Hepatocyte (in vitro differentiated cells): ENCODE data around the gene ANKS1B. TPM values are rescaled to one million over a fixed set of nuclear protein-coding genes. Genes with fewer than 3 reads are reported as not detected.

ENCODE experiments used
- DNase-seq: peaks from one replicate; pipeline ENCODE4 v3.0.0-alpha.2; 2016; ENCODE audit warnings: low spot score
- H2AFZ ChIP-seq: fragments of 200-600 bp; sonication (generic); 2 replicates; pipeline ENCODE4 v1.6.0; 2016; ENCODE audit warnings: antibody characterized with exemption, mild to moderate bottlenecking
- H3K27ac ChIP-seq: fragments of 200-600 bp; sonication (generic); 2 replicates; pipeline ENCODE4 v1.5.1; 2016; ENCODE audit warnings: mild to moderate bottlenecking
- H3K27me3 ChIP-seq: fragments of 200-600 bp; sonication (generic); 2 replicates; pipeline ENCODE4 v1.6.1; 2016
- H3K36me3 ChIP-seq: fragments of 200-600 bp; sonication (generic); replicated peaks from 2 replicates; pipeline ENCODE4 v1.5.1; 2016; ENCODE audit warnings: low read depth; ENCODE audit not compliant: insufficient read depth
- H3K4me1 ChIP-seq: fragments of 200-600 bp; sonication (generic); 2 replicates; pipeline ENCODE4 v1.5.1; 2016; ENCODE audit warnings: mild to moderate bottlenecking, moderate library complexity; ENCODE audit not compliant: insufficient read depth
- H3K4me2 ChIP-seq: fragments of 200-600 bp; sonication (generic); 2 replicates; pipeline ENCODE4 v1.6.0; 2016
- H3K4me3 ChIP-seq: fragments of 200-600 bp; sonication (generic); 2 replicates; pipeline ENCODE4 v1.5.1; 2016; ENCODE audit warnings: mild to moderate bottlenecking
- H3K79me2 ChIP-seq: fragments of 200-600 bp; sonication (generic); 2 replicates; pipeline ENCODE4 v1.6.0; 2017; ENCODE audit warnings: mild to moderate bottlenecking
- H3K9me2 ChIP-seq: fragments of 200-600 bp; sonication (generic); replicated peaks from 2 replicates; pipeline ENCODE4 v1.6.0; 2017; ENCODE audit warnings: mild to moderate bottlenecking; ENCODE audit not compliant: insufficient read depth
- H3K9me3 ChIP-seq: fragments of 200-600 bp; sonication (generic); 2 replicates; pipeline ENCODE4 v1.5.1; 2016; ENCODE audit warnings: low read depth, mild to moderate bottlenecking
- H4K20me1 ChIP-seq: fragments of 200-600 bp; sonication (generic); 2 replicates; pipeline ENCODE4 v1.6.0; 2016; ENCODE audit warnings: mild to moderate bottlenecking; ENCODE audit not compliant: insufficient read depth, poor library complexity, severe bottlenecking
- CTCF ChIP-seq: fragments of 200-600 bp; sonication (generic); IDR thresholded peaks from 2 replicates; pipeline ENCODE4 v1.5.1; 2016; ENCODE audit warnings: antibody characterized with exemption, mild to moderate bottlenecking; ENCODE audit not compliant: poor library complexity
- EZH2 ChIP-seq: fragments of 200-600 bp; sonication (generic); IDR thresholded peaks from 2 replicates; pipeline ENCODE4 v1.6.1; 2016; ENCODE audit warnings: antibody characterized with exemption, mild to moderate bottlenecking, borderline replicate concordance
- EZH2phosphoT487 ChIP-seq: fragments of 200-600 bp; sonication (generic); IDR thresholded peaks from one replicate; pipeline ENCODE4 v1.6.1; 2018; ENCODE audit warnings: antibody characterized with exemption, mild to moderate bottlenecking, low read depth, moderate library complexity; ENCODE audit not compliant: unreplicated experiment, severe bottlenecking
- WGBS: methylation state at CpG from one replicate; pipeline ENCODE4 v1.1.6; 2016; ENCODE audit warnings: low lambda C conversion rate; ENCODE audit errors: missing lambda C conversion rate; 5-methylcytosine and 5-hydroxymethylcytosine counted together
- polyA plus RNA-seq: library from polyadenylated mRNA; unstranded; fragments of >200 nt; fragmentation: Nextera tagmentation; extraction: Ambion mirVana; gene quantifications from 2 replicates; pipeline ENCODE4 v1.2.1, GENCODE V29; 2016
- total RNA-seq: library from RNA; depleted of rRNA; stranded (reverse); fragments of >200 nt; gene quantifications from 2 replicates; pipeline ENCODE4 v1.2.3, GENCODE V29; 2014

The ANKS1B gene
- total and polyA plus RNA-seq, 2 experiments from 2014 or later = 1.6 to 2.2 TPM

GRCh38 chr12:99431203-99431602 lies 553.5 kb downstream of the ANKS1B start:
- no peaks in the 10 kb centered on the region for H3K9me2 ChIP-seq
- no peaks in the 10 kb centered on the region for H3K36me3 ChIP-seq
- H3K9me3 ChIP-seq = no peaks in the 10 kb centered on the region
- TF ChIP-seq CTCF (no peak), EZH2phosphoT487 (no peak), EZH2 (no peak)
- no peak overlapping the region for H2AFZ ChIP-seq
- no peak overlapping the region for H3K4me3 ChIP-seq
- H3K4me2 ChIP-seq = no peak overlapping the region
- WGBS = 84% methylated on average over 2 of the region's 2 CpGs
- no peaks in the 10 kb centered on the region for H3K4me1 ChIP-seq
- no peaks in the 10 kb centered on the region for H3K79me2 ChIP-seq
- H3K27me3 ChIP-seq = no peaks in the 10 kb centered on the region
- no peak for DNase-seq
- no peak overlapping the region for H3K27ac ChIP-seq
- no peaks in the 10 kb centered on the region for H4K20me1 ChIP-seq

GRCh38 chr12:99427104-99427503 lies 557.6 kb downstream of the ANKS1B start:
- no peaks in the 10 kb centered on the region for H3K4me1 ChIP-seq
- H3K36me3 ChIP-seq = no peaks in the 10 kb centered on the region
- no peaks in the 10 kb centered on the region for H3K79me2 ChIP-seq
- H3K4me2 ChIP-seq = no peak overlapping the region
- no peak for DNase-seq
- no peaks in the 10 kb centered on the region for H4K20me1 ChIP-seq
- no peak overlapping the region for H2AFZ ChIP-seq
- no peaks in the 10 kb centered on the region for H3K9me2 ChIP-seq
- 81% methylated on average over 2 of the region's 2 CpGs for WGBS
- TF ChIP-seq EZH2 (no peak), EZH2phosphoT487 (no peak), CTCF (no peak)
- H3K27ac ChIP-seq = no peak overlapping the region
- H3K9me3 ChIP-seq = no peaks in the 10 kb centered on the region
- no peak overlapping the region for H3K4me3 ChIP-seq
- no peaks in the 10 kb centered on the region for H3K27me3 ChIP-seq

GRCh38 chr12:99418379-99418778 lies 566.4 kb downstream of the ANKS1B start:
- Histone ChIP-seq H3K27me3 (no peaks in the 10 kb centered on the region), H3K36me3 (no peaks in the 10 kb centered on the region), H3K79me2 (no peaks in the 10 kb centered on the region), H3K27ac (no peak overlapping the region), H3K9me3 (no peaks in the 10 kb centered on the region), H4K20me1 (no peaks in the 10 kb centered on the region), H3K4me3 (no peak overlapping the region), H3K4me2 (no peak overlapping the region), H3K9me2 (no peaks in the 10 kb centered on the region), H3K4me1 (no peaks in the 10 kb centered on the region), H2AFZ (no peak overlapping the region)
- WGBS = 57% methylated on average over 3 of the region's 3 CpGs
- DNase-seq = no peak
- TF ChIP-seq EZH2 = no peak
- TF ChIP-seq CTCF = no peak
- TF ChIP-seq EZH2phosphoT487 = no peak

GRCh38 chr12:99413751-99414150 lies 571.0 kb downstream of the ANKS1B start:
- Histone ChIP-seq H3K27ac (no peak overlapping the region), H3K4me1 (no peaks in the 10 kb centered on the region), H3K4me3 (no peak overlapping the region), H3K4me2 (no peak overlapping the region), H3K36me3 (no peaks in the 10 kb centered on the region), H2AFZ (no peak overlapping the region), H3K27me3 (no peaks in the 10 kb centered on the region), H4K20me1 (no peaks in the 10 kb centered on the region), H3K79me2 (no peaks in the 10 kb centered on the region), H3K9me3 (no peaks in the 10 kb centered on the region), H3K9me2 (no peaks in the 10 kb centered on the region)
- 88% methylated on average over 3 of the region's 3 CpGs for WGBS
- DNase-seq = no peak
- no peak for TF ChIP-seq CTCF
- TF ChIP-seq EZH2phosphoT487 = no peak
- no peak for TF ChIP-seq EZH2
